Stimulated activated CD4-positive, alpha-beta T cell treated with anti-CD3 and anti-CD28 coated beads, TNF-alpha, amount 100 ng/mL, for 24 hours (primary cell): ENCODE results near the gene SLC4A3.

Experiments
- DNase-seq, 3 experiments: peaks; one replicate each; pipeline ENCODE4 v3.0.0-alpha.2; 2020; ENCODE audit warnings: low read depth in 3 of 3

SLC4A3 gene

GRCh38 chr2:219612577-219613286 is 14.7 kb upstream of the SLC4A3 start:
- no peak for DNase-seq

GRCh38 chr2:219613461-219614070 is 13.9 kb upstream of the SLC4A3 start:
- no peak for DNase-seq

- DNase-seq: no peak
Observed at GRCh38 chr2:219614076-219614860, 13.2 kb upstream of the SLC4A3 start.

- DNase-seq: no peak
Observed at GRCh38 chr2:219615036-219615435, 12.4 kb upstream of the SLC4A3 start.

GRCh38 chr2:219615894-219616293 is 11.5 kb upstream of the SLC4A3 start:
- DNase-seq: no peak

- no peak for DNase-seq
Observed at GRCh38 chr2:219616550-219616949, 10.9 kb upstream of the SLC4A3 start.

GRCh38 chr2:219618733-219619122 is 8.7 kb upstream of the SLC4A3 start:
- no peak for DNase-seq

- no peak for DNase-seq
Observed at GRCh38 chr2:219619235-219619634, 8.2 kb upstream of the SLC4A3 start.

- no peak for DNase-seq
Observed at GRCh38 chr2:219620546-219620945, 6.9 kb upstream of the SLC4A3 start.

GRCh38 chr2:219621935-219622334 is 5.5 kb upstream of the SLC4A3 start:
- DNase-seq: no peak

GRCh38 chr2:219622472-219622871 is 5.0 kb upstream of the SLC4A3 start:
- no peak for DNase-seq

- no peak for DNase-seq
Observed at GRCh38 chr2:219624565-219624964, 2.9 kb upstream of the SLC4A3 start.

- DNase-seq: no peak
Observed at GRCh38 chr2:219625179-219625578, 2.3 kb upstream of the SLC4A3 start.

- DNase-seq: no peak
Observed at GRCh38 chr2:219626540-219626939, 890 bp upstream of the SLC4A3 start.

- DNase-seq: no peak
Observed at GRCh38 chr2:219628235-219628985, 980 bp downstream of the SLC4A3 start.

GRCh38 chr2:219628986-219629901 is 1.8 kb downstream of the SLC4A3 start:
- DNase-seq: no peak

GRCh38 chr2:219629976-219630695 is 2.7 kb downstream of the SLC4A3 start:
- DNase-seq: no peak

GRCh38 chr2:219630770-219631405 is 3.5 kb downstream of the SLC4A3 start:
- DNase-seq: no peak

- no peak for DNase-seq
Observed at GRCh38 chr2:219631406-219631891, 4.0 kb downstream of the SLC4A3 start.
